Adrenal gland (tissue), 19 donors: Measurements from ENCODE around the gene EIF2S3. TPM values are rescaled to one million over a fixed set of nuclear protein-coding genes. Genes with fewer than 3 reads are reported as not detected.
A peak's percentile ranks its signal among the peaks of the same experiment; 100 is the strongest.

Source experiments
- DNase-seq, 7 donors: peaks; one replicate each; pipeline ENCODE4 v3.0.0-alpha.2; 2019 to 2020
- H3K27ac ChIP-seq, 5 donors: fragments of 200-600 bp; sonication (generic) in 4 of 5; 1 replicate in 3 of 5; 2 replicates in 2 of 5; pipeline versions ENCODE4 v1.5.1 to v1.8.0; 2016 to 2020; ENCODE audit warnings: mild to moderate bottlenecking in 1 of 5
- H3K27me3 ChIP-seq: fragments of 200-600 bp; 2 replicates; pipeline ENCODE4 v1.8.0; 2021
- H3K36me3 ChIP-seq, 2 donors: fragments of 200-600 bp; replicated peaks in 1 of 2; 1 replicate in 1 of 2; 2 replicates in 1 of 2; pipeline versions ENCODE4 v1.5.1 to v1.8.0; 2018 to 2022
- H3K4me1 ChIP-seq, 2 donors: fragments of 200-600 bp; replicated peaks in 1 of 2; 1 replicate in 1 of 2; 2 replicates in 1 of 2; pipeline versions ENCODE4 v1.5.1 to v1.8.0; 2018 to 2021
- H3K4me3 ChIP-seq, 4 donors: fragments of 200-600 bp; sonication (generic) in 3 of 4; one replicate each; pipeline ENCODE4 v1.5.1; 2016 to 2018
- H3K9me3 ChIP-seq, 3 donors: fragments of 200-600 bp; sonication (generic) in 1 of 3; replicated peaks in 1 of 3; 1 replicate in 2 of 3; 2 replicates in 1 of 3; pipeline versions ENCODE4 v1.5.1 to v1.8.0; 2016 to 2021
- CTCF ChIP-seq, 6 experiments: fragments of 450-650 bp in 4 of 6; fragments of 200-600 bp in 2 of 6; sonication (generic) in 1 of 6; IDR thresholded peaks; 1 replicate in 5 of 6; 2 replicates in 1 of 6; pipeline versions ENCODE4 v1.5.1 to v1.8.0; 2016 to 2021; ENCODE audit warnings: antibody characterized with exemption in 6 of 6, mild to moderate bottlenecking in 2 of 6, moderate library complexity in 1 of 6
- POLR2A ChIP-seq, 2 donors: fragments of 450-650 bp; IDR thresholded peaks; one replicate each; pipeline ENCODE4 v1.6.1; 2017; ENCODE audit warnings: antibody characterized with exemption in 2 of 2, mild to moderate bottlenecking in 2 of 2, moderate library complexity in 1 of 2
- WGBS, 4 donors: extraction: QIAGEN DNeasy Blood & Tissue Kit in 2 of 4; methylation state at CpG; one replicate each; pipeline versions ENCODE4 v1.1.5 to v1.1.7; 2013 to 2017; 5-methylcytosine and 5-hydroxymethylcytosine counted together
- intact Hi-C, 2 donors: fragments of 100-400 bp; cut with DNase I; formaldehyde crosslinking; loops; one replicate each; pipeline versions ENCODE4 v1.14.1 to v1.15.0; 2022 to 2023
- long read RNA-seq, 10 donors: library from polyadenylated mRNA in 3 of 10; unstranded in 2 of 10; stranded (forward) in 1 of 10; transcript quantifications; one replicate each; pipeline ENCODE4 v2.0.0 and lab custom pipeline, GENCODE V29; 2021 to 2026
- polyA plus RNA-seq, 3 donors: library from polyadenylated mRNA; stranded (reverse); fragments of 200-250 nt in 2 of 3; fragments of 350-450 nt in 1 of 3; fragmentation: Illumina TruSeq in 1 of 3; extraction: RNeasy Lipid Tissue Mini Kit (QIAGEN cat#74804) in 1 of 3; gene quantifications; one replicate each; pipeline ENCODE4 v1.2.3, GENCODE V29; 2013 to 2014
- total RNA-seq, 9 donors: library from RNA; depleted of rRNA in 4 of 9; stranded (reverse); fragments of >200 nt in 4 of 9; fragments of 120-200 nt in 1 of 9; fragmentation: NEBNext Ultra II Directional in 1 of 9; extraction: Animal tissue kit (Norgen Biotek cat#: 25700) in 1 of 9; gene quantifications; one replicate each; pipeline versions ENCODE4 v1.1.0 to v1.2.4, GENCODE V29; 2013 to 2023
- donor health status: healthy with polysubstance abuse.
- donor health status: Bipolar disorder and iron deficiency.
- donor health status: DM: yes; HTN: yes; CAD: no.
- donor health status: DM: no; HTN: no; CAD: no.
- donor health status: DM: no; HTN: no; CAD: no.
- donor health status: DM: yes; HTN: yes; CAD: no.

The EIF2S3 gene
- 100 to 1,000 TPM in 7 of 9 donors, 10 to 100 TPM in 2; 73.4 to 185 (median 118) TPM for total RNA-seq
- polyA plus RNA-seq: 10 to 100 TPM; 49.1 to 95.9 (median 50.3) TPM
- long read RNA-seq, donor 1, transcript EIF2S3-201 (12 exons, 2,858 nt): major isoform, 25 of 26 reads
- long read RNA-seq, donor 1, partial matches to known transcripts: 0 of 26 reads
- long read RNA-seq, donor 1, other reads (novel, unspliced or antisense): 0 of 26 reads
- long read RNA-seq, donor 2, transcript EIF2S3-201 (12 exons, 2,858 nt): major isoform, 19 of 25 reads
- long read RNA-seq, donor 2, partial matches to known transcripts: 6 of 25 reads
- long read RNA-seq, donor 2, other reads (novel, unspliced or antisense): 0 of 25 reads
- long read RNA-seq, donor 3, transcript EIF2S3-201 (12 exons, 2,858 nt): major isoform, 16 of 16 reads
- long read RNA-seq, donor 3, partial matches to known transcripts: 0 of 16 reads
- long read RNA-seq, donor 3, other reads (novel, unspliced or antisense): 0 of 16 reads
- long read RNA-seq, donor 4, transcript EIF2S3-201 (12 exons, 2,858 nt): major isoform, 58 of 117 reads
- long read RNA-seq, donor 4, partial matches to known transcripts: 12 of 117 reads
- long read RNA-seq, donor 4, other reads (novel, unspliced or antisense): 47 of 117 reads
- long read RNA-seq, donor 5, transcript EIF2S3-201 (12 exons, 2,858 nt): major isoform, 107 of 119 reads
- long read RNA-seq, donor 5, partial matches to known transcripts: 3 of 119 reads
- long read RNA-seq, donor 5, other reads (novel, unspliced or antisense): 9 of 119 reads
- long read RNA-seq, donor 6, transcript EIF2S3-201 (12 exons, 2,858 nt): major isoform, 57 of 93 reads
- long read RNA-seq, donor 6, partial matches to known transcripts: 13 of 93 reads
- long read RNA-seq, donor 6, other reads (novel, unspliced or antisense): 23 of 93 reads
- long read RNA-seq, donor 7, transcript EIF2S3-201 (12 exons, 2,858 nt): major isoform, 13 of 20 reads
- long read RNA-seq, donor 7, partial matches to known transcripts: 7 of 20 reads
- long read RNA-seq, donor 7, other reads (novel, unspliced or antisense): 0 of 20 reads
- long read RNA-seq, donor 8, transcript EIF2S3-201 (12 exons, 2,858 nt): major isoform, 22 of 24 reads
- long read RNA-seq, donor 8, partial matches to known transcripts: 0 of 24 reads
- long read RNA-seq, donor 8, other reads (novel, unspliced or antisense): 0 of 24 reads
- long read RNA-seq, donor 9, transcript EIF2S3-201 (12 exons, 2,858 nt): major isoform, 27 of 52 reads
- long read RNA-seq, donor 9, partial matches to known transcripts: 24 of 52 reads
- long read RNA-seq, donor 9, other reads (novel, unspliced or antisense): 0 of 52 reads
- long read RNA-seq, donor 10, transcript EIF2S3-201 (12 exons, 2,858 nt): major isoform, 12 of 12 reads
- long read RNA-seq, donor 10, partial matches to known transcripts: 0 of 12 reads
- long read RNA-seq, donor 10, other reads (novel, unspliced or antisense): 0 of 12 reads

GRCh38 chrX:24054182-24055042, at the start of gene EIF2S3:
Gene EIF2S3, plus strand, starts transcription at chrX:24054956. Its CDS starts 13 bp downstream, at chrX:24054969.
- H3K36me3 ChIP-seq: peaks cover 0 to 19% of the 10 kb centered on the region in 2 donors
- no peaks in the 10 kb centered on the region for H3K27me3 ChIP-seq
- H3K4me3 ChIP-seq: peak within 1 kb of the TSS in 2 of 4 donors; percentile 48 to 95
- TF ChIP-seq POLR2A (IDR thresholded peaks at IDR 0.05) (peak in 1 of 2 donors; percentile 56), CTCF (IDR thresholded peaks at IDR 0.05) (peak; percentile 35 to 60 (median 52))
- H3K4me1 ChIP-seq: peaks cover 0 to 11% of the 10 kb centered on the region in 2 donors
- intact Hi-C loops: no loop called here
- peak; percentile 86 to 94 (median 92) for DNase-seq
- peak within 1 kb of the TSS; percentile 83 to 98 (median 87) for H3K27ac ChIP-seq
- WGBS, 4 donors: 0 to 1% (median 0%) methylated on average over 15 to 57 of the region's 57 CpGs
- H3K9me3 ChIP-seq: no peaks in the 10 kb centered on the region

GRCh38 chrX:24005028-24005427, 49.7 kb upstream of the EIF2S3 start:
- Histone ChIP-seq H3K4me1 (peaks cover 0 to 8% of the 10 kb centered on the region in 2 donors), H3K9me3 (no peaks in the 10 kb centered on the region), H3K27ac (no peak overlapping the region), H3K4me3 (no peak overlapping the region), H3K36me3 (peaks cover 0 to 7% of the 10 kb centered on the region in 2 donors), H3K27me3 (no peaks in the 10 kb centered on the region)
- intact Hi-C loops: no loop called here
- TF ChIP-seq CTCF (IDR thresholded peaks at IDR 0.05): no peak
- no peak for TF ChIP-seq POLR2A (IDR thresholded peaks at IDR 0.05)
- no peak for DNase-seq
- 52 to 67% (median 57%) methylated on average over 1 of the region's 1 CpG for WGBS, 4 donors

GRCh38 chrX:24005867-24006266, 48.9 kb upstream of the EIF2S3 start:
- Histone ChIP-seq H3K36me3 (peaks cover 0 to 7% of the 10 kb centered on the region in 2 donors), H3K4me1 (peaks cover 0 to 8% of the 10 kb centered on the region in 2 donors), H3K4me3 (no peak overlapping the region), H3K27ac (no peak overlapping the region), H3K27me3 (no peaks in the 10 kb centered on the region), H3K9me3 (no peaks in the 10 kb centered on the region)
- intact Hi-C loops: no loop called here
- no peak for DNase-seq
- TF ChIP-seq POLR2A (IDR thresholded peaks at IDR 0.05) (no peak), CTCF (IDR thresholded peaks at IDR 0.05) (no peak)
- WGBS, 4 donors: 85 to 92% (median 90%) methylated on average over 9 of the region's 9 CpGs
